ENCODE results near the gene CTNNA1. TPM values are rescaled to one million over a fixed set of nuclear protein-coding genes. Genes with fewer than 3 reads are reported as not detected.

CTNNA1 gene
- total RNA-seq, 1 experiment from 2014 or later = 734 TPM

GRCh38 chr5:138980441-138980840 is 227.2 kb downstream of the CTNNA1 start:
- DNase-seq = no peak
- Mint-ChIP-seq H3K36me3 (ENCODE audit: insufficient read depth, unreplicated experiment) (peaks cover 5% of the 10 kb centered on the region), H3K4me1 (ENCODE audit: low read depth, unreplicated experiment) (peaks cover 9% of the 10 kb centered on the region), H3K27ac (ENCODE audit: unreplicated experiment) (no peak overlapping the region), H3K4me3 (ENCODE audit: low read depth, unreplicated experiment) (no peak overlapping the region), H3K27me3 (ENCODE audit: unreplicated experiment) (no peaks in the 10 kb centered on the region), H3K9me3 (ENCODE audit: low read depth, unreplicated experiment) (no peaks in the 10 kb centered on the region)
- intact Hi-C loops (cut with micrococcal nuclease; ENCODE audit: unreplicated experiment) = no loop called here
- no peak for TF ChIP-seq CTCF (IDR thresholded peaks at IDR 0.05; ENCODE audit: unreplicated experiment)
- no TSS peak for BruUV-seq (replicated peaks)
- CTCF ChIA-PET = no interaction called here

GRCh38 chr5:138981131-138981530 is 227.9 kb downstream of the CTNNA1 start:
- H3K4me1 Mint-ChIP-seq (ENCODE audit: low read depth, unreplicated experiment) = peaks cover 16% of the 10 kb centered on the region
- TF ChIP-seq CTCF (IDR thresholded peaks at IDR 0.05; ENCODE audit: unreplicated experiment) = no peak
- DNase-seq = no peak
- H3K36me3 Mint-ChIP-seq (ENCODE audit: insufficient read depth, unreplicated experiment) = peaks cover 5% of the 10 kb centered on the region
- H3K27me3 Mint-ChIP-seq (ENCODE audit: unreplicated experiment) = no peaks in the 10 kb centered on the region
- no peak overlapping the region for H3K27ac Mint-ChIP-seq (ENCODE audit: unreplicated experiment)
- BruUV-seq (replicated peaks) = no TSS peak
- no peaks in the 10 kb centered on the region for H3K9me3 Mint-ChIP-seq (ENCODE audit: low read depth, unreplicated experiment)
- intact Hi-C loops (cut with micrococcal nuclease; ENCODE audit: unreplicated experiment) = no loop called here
- no peak overlapping the region for H3K4me3 Mint-ChIP-seq (ENCODE audit: low read depth, unreplicated experiment)
- CTCF ChIA-PET = no interaction called here

GRCh38 chr5:138981586-138981985 is 228.4 kb downstream of the CTNNA1 start:
- Mint-ChIP-seq H3K27me3 (ENCODE audit: unreplicated experiment) (no peaks in the 10 kb centered on the region), H3K27ac (ENCODE audit: unreplicated experiment) (no peak overlapping the region), H3K4me1 (ENCODE audit: low read depth, unreplicated experiment) (peaks cover 21% of the 10 kb centered on the region), H3K36me3 (ENCODE audit: insufficient read depth, unreplicated experiment) (peaks cover 5% of the 10 kb centered on the region), H3K4me3 (ENCODE audit: low read depth, unreplicated experiment) (no peak overlapping the region), H3K9me3 (ENCODE audit: low read depth, unreplicated experiment) (no peaks in the 10 kb centered on the region)
- intact Hi-C loops (cut with micrococcal nuclease; ENCODE audit: unreplicated experiment) = no loop called here
- no TSS peak for BruUV-seq (replicated peaks)
- CTCF ChIA-PET = no interaction called here
- DNase-seq = no peak
- TF ChIP-seq CTCF (IDR thresholded peaks at IDR 0.05; ENCODE audit: unreplicated experiment) = no peak

GRCh38 chr5:138983984-138984383 is 230.8 kb downstream of the CTNNA1 start:
- DNase-seq = no peak
- CTCF ChIA-PET = no interaction called here
- H3K36me3 Mint-ChIP-seq (ENCODE audit: insufficient read depth, unreplicated experiment) = no peaks in the 10 kb centered on the region
- H3K9me3 Mint-ChIP-seq (ENCODE audit: low read depth, unreplicated experiment) = no peaks in the 10 kb centered on the region
- intact Hi-C loops (cut with micrococcal nuclease; ENCODE audit: unreplicated experiment) = no loop called here
- no peaks in the 10 kb centered on the region for H3K27me3 Mint-ChIP-seq (ENCODE audit: unreplicated experiment)
- no peak overlapping the region for H3K4me3 Mint-ChIP-seq (ENCODE audit: low read depth, unreplicated experiment)
- H3K27ac Mint-ChIP-seq (ENCODE audit: unreplicated experiment) = no peak overlapping the region
- TF ChIP-seq CTCF (IDR thresholded peaks at IDR 0.05; ENCODE audit: unreplicated experiment) = no peak
- peaks cover 21% of the 10 kb centered on the region for H3K4me1 Mint-ChIP-seq (ENCODE audit: low read depth, unreplicated experiment)
- no TSS peak for BruUV-seq (replicated peaks)

Other genes starting within 250 kb of the CTNNA1 start
- gene ETF1, start 210.2 kb upstream of the CTNNA1 start, total RNA-seq (2022) = 159 and 164 TPM in 2 replicates
- gene HSPA9, start 178.0 kb upstream of the CTNNA1 start, total RNA-seq (2022) = 455 and 460 TPM in 2 replicates
- not detected in 2 replicates for gene LRRTM2, start 121.9 kb downstream of the CTNNA1 start, total RNA-seq (2022)

Data from Calu3 (cell line).